Activated CD8-positive, alpha-beta T cell treated with anti-CD3 and anti-CD28 coated beads, Interleukin-2, amount 10 ng/mL, durations not matched to agents 7 days and 5 days (primary cell): ENCODE results near the gene LRMDA. TPM values are rescaled to one million over a fixed set of nuclear protein-coding genes. Genes with fewer than 3 reads are reported as not detected.

Source experiments
- ATAC-seq: fragments of 150-1000 bp; cut with Tn5 transposase; one replicate; pipeline ENCODE4 v1.10.0; 2021; ENCODE audit warnings: moderate library complexity
- CTCF ChIA-PET: fragments of 350-600 bp; sonication (Branson Sonifier 250); formaldehyde crosslinking; loops from one replicate; lab custom pipeline; 2021; ENCODE audit warnings: antibody characterized with exemption; lab: Charles Lee
- POLR2A ChIA-PET: fragments of 350-600 bp; sonication (Branson Sonifier 250); formaldehyde crosslinking; loops from one replicate; lab custom pipeline; 2021; ENCODE audit warnings: antibody characterized with exemption; lab: Charles Lee
- DNase-seq: peaks from one replicate; pipeline ENCODE4 v3.0.0-alpha.2; 2020
- H3K27ac Mint-ChIP-seq: one replicate; pipeline ENCODE4 v1.8.0; 2021; ENCODE audit warnings: mild to moderate bottlenecking, mixed read lengths
- H3K27me3 Mint-ChIP-seq: one replicate; pipeline ENCODE4 v1.8.0; 2021; ENCODE audit warnings: low read depth, mixed read lengths
- H3K36me3 Mint-ChIP-seq: one replicate; pipeline ENCODE4 v1.8.0; 2021; ENCODE audit warnings: low read depth, mixed read lengths
- H3K4me1 Mint-ChIP-seq: one replicate; pipeline ENCODE4 v1.8.0; 2021; ENCODE audit warnings: low read depth, mixed read lengths
- H3K4me3 Mint-ChIP-seq: one replicate; pipeline ENCODE4 v1.8.0; 2021; ENCODE audit warnings: mild to moderate bottlenecking, mixed read lengths
- H3K9me3 Mint-ChIP-seq: one replicate; pipeline ENCODE4 v1.8.0; 2022; ENCODE audit warnings: mixed read lengths; ENCODE audit not compliant: insufficient read depth
- total RNA-seq, 2 experiments: library from RNA; stranded (reverse); gene quantifications; one replicate each; pipeline ENCODE4 v1.2.3, GENCODE V29; 2021

The LRMDA gene
- total RNA-seq, 2 experiments from 2014 or later = not detected

DNA sequence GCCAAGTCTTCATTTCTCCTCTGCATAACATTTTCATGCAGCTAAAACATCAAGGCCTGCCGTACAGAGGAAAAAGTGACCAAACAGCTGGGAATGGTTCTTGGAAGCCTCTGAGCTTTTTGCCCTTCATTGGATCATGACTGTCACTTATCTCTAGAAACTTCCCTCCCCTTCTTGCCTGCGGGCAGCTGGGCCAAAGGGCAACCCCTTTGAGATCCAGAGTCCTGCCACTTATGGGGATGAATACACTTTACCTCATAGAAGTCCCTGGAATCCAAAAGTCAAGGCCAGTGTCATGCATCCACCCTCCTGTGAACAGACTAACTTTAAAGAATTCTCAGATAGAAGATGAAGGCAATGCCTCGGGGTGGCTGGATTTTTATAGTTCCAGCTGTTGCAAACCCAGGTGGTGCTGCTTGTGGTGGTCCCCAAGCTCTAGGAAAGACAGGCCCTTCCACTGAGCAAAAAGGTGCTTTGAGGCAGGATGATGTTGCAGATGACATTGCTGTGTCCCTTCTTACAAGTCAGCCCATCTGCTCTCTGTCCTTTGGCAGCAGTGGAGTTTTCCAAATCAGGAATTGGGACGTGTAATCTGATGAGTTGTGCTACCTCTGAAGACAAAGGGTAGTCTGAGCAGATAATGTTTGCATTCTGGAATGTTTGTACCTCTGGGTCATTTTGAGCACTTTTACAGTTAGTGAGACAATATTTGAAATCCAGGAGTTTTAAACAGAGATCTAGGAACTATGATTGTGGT is 64.2 kb downstream of the LRMDA start:
- Mint-ChIP-seq H3K36me3 (no peaks in the 10 kb centered on the region), H3K27ac (no peak overlapping the region)
- POLR2A ChIA-PET = no interaction called here

DNA sequence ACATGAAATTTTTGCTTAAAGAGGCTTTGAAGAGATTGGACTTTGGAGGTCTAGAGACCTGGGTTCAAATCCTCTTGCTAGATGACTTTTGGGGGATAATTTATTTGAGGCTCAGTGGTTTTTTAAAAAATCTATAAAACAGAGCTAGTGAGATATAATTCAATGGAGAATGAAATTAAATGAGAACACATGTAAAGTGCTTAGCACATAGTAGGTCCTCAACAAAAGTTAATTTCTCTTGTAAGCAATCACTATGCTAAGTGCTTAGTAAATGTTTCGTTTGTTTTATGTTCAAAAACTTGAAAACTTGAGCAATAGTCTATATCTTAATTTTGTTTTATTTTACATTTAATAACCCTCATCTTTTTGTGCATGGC is 64.8 kb downstream of the LRMDA start:
- H3K4me3 Mint-ChIP-seq = no peak overlapping the region
- H3K27ac Mint-ChIP-seq = no peak overlapping the region
- H3K27me3 Mint-ChIP-seq = no peaks in the 10 kb centered on the region
- no peaks in the 10 kb centered on the region for H3K4me1 Mint-ChIP-seq
- ATAC-seq (no peak), DNase-seq (no peak)
- H3K36me3 Mint-ChIP-seq = no peaks in the 10 kb centered on the region
- ChIA-PET POLR2A (no interaction called here), CTCF (no interaction called here)
- no peaks in the 10 kb centered on the region for H3K9me3 Mint-ChIP-seq

More for the DNA sequence above, 64.2 kb downstream of the LRMDA start:
- Mint-ChIP-seq H3K4me1 (no peaks in the 10 kb centered on the region), H3K9me3 (no peaks in the 10 kb centered on the region), H3K27me3 (no peaks in the 10 kb centered on the region), H3K4me3 (no peak overlapping the region)
- DNase-seq (no peak), ATAC-seq (no peak)
- CTCF ChIA-PET = no interaction called here

DNA sequence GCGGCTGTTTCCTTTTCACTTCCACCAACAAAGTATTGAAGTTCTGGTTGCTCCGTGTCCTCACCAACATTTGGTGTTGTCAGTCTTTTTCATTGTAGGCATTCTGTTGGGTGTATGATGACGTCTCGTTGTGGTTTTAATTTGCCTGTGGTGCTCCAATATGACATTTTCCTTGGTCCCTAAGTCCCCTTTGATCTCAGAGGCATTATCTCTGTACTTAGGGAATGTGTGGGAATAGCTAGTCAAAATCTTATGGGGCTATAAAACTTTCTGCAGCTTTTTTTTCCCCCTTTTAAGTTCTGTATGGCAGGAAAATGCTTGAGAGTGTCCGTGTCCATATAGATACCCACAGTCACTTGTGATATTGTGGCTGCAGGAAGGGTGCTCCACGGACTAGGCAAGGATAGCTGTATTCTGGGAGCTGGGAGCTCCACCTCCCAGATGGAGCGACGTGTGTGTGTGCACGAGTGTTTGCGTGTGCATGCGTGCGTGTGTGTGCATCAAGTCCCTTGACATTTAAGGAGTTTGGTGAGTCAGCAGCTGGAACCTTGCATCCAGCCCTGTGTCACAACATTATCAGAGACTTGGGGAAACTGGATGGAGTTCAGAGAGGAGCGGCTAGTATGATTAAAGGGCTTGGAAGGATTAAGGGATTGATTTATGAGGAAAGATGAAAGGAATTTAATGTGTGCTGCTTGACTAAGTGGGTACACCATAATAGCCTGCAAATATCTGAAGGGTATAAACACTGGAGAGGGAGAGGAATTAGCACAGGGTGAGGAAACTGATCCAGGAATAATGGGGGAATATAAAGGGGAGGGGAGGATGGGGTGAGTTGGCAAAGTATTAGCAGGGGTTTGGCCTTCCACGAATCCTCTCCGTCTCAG is 66.8 kb downstream of the LRMDA start:
- Mint-ChIP-seq H3K9me3 (no peaks in the 10 kb centered on the region), H3K4me3 (no peak overlapping the region), H3K27ac (no peak overlapping the region), H3K27me3 (no peaks in the 10 kb centered on the region), H3K4me1 (no peaks in the 10 kb centered on the region), H3K36me3 (no peaks in the 10 kb centered on the region)
- DNase-seq = no peak
- no peak for ATAC-seq
- CTCF ChIA-PET = no interaction called here
- POLR2A ChIA-PET = no interaction called here

DNA sequence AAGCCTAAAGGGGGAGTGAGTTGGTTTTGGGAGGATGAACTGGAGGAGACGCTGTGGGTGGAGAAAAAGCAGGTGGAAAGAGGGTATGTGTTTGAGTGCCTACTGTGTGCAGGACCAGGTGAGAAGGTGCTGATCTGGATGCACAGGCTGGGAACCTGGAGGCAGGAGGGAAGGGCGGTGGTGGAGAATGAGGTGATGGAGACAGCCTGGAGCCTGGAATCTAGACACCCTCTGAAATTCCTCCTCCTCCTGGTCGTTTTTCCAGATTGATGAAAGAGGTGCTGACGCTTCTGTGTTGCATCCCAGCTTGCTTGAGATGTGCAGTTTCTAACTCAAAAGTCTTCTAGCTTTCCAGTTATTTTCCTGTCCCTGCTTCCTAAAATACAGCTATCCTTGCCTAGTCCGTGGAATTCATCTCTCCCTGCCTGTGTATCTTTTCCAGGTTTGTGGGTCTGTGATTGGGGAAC is 67.5 kb downstream of the LRMDA start:
- no peak for ATAC-seq
- ChIA-PET CTCF (no interaction called here), POLR2A (no interaction called here)
- H3K9me3 Mint-ChIP-seq = no peaks in the 10 kb centered on the region
- no peak overlapping the region for H3K27ac Mint-ChIP-seq
- no peak for DNase-seq
- no peaks in the 10 kb centered on the region for H3K36me3 Mint-ChIP-seq
- no peak overlapping the region for H3K4me3 Mint-ChIP-seq
- H3K27me3 Mint-ChIP-seq = no peaks in the 10 kb centered on the region
- no peaks in the 10 kb centered on the region for H3K4me1 Mint-ChIP-seq

DNA sequence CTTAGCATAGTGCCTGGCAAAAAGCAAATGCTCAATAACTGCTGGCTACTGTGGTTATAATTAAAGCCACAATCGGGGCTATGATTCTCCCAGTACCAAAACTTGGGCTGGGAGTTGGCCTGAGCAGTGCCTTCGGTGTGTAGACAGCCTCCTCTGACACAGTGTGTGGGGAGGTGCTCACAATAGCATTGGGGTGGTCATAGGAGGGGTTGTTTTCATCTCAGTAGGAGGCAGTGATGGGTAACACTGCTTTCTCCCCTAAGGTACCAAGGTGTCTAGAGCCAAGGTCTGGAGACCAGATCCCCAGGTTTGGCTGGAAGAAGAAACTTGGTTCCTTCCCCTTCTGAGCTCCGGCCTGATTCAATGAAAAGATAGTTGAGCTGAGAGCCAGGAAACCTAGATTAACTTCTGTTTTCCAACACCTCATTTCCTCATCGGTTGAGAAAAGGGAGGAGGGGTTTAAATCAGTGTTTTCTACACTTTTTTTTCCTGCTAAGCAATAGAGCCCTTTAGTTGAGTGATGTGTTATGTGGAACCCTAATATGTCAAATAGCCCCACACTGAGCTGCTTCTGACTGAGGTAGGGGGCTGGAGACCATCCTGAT is 68.2 kb downstream of the LRMDA start:
- POLR2A ChIA-PET = no interaction called here
- no peak for ATAC-seq
- CTCF ChIA-PET = no interaction called here

DNA sequence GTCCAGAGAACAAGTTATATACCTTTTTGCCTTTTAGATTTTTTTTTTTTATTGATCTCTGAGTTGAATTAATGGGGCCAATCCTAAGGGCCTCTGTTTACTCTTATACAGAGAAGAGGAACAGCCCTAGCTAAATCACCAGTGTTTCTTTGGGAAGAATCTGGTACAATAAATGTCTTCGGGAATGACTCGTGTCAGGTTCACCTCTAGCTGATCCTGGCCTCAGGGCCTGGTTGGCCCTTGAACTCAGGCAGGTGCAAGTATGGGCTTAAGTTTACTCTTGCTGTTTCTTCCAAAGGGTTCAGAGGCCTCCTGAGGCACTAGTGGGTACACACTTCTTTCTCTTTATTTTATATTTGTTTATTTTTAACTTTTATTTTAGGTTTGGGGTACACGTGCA is 71.0 kb downstream of the LRMDA start:
- CTCF ChIA-PET = no interaction called here
- Mint-ChIP-seq H3K9me3 (no peaks in the 10 kb centered on the region), H3K4me1 (no peaks in the 10 kb centered on the region), H3K36me3 (no peaks in the 10 kb centered on the region), H3K27me3 (peaks cover 2% of the 10 kb centered on the region), H3K4me3 (no peak overlapping the region), H3K27ac (no peak overlapping the region)
- POLR2A ChIA-PET = no interaction called here
- ATAC-seq (no peak), DNase-seq (no peak)

More for the DNA sequence above, 68.2 kb downstream of the LRMDA start:
- DNase-seq = no peak
- H3K9me3 Mint-ChIP-seq = no peaks in the 10 kb centered on the region
- no peak overlapping the region for H3K27ac Mint-ChIP-seq
- no peak overlapping the region for H3K4me3 Mint-ChIP-seq
- H3K4me1 Mint-ChIP-seq = no peaks in the 10 kb centered on the region
- peaks cover 2% of the 10 kb centered on the region for H3K27me3 Mint-ChIP-seq
- H3K36me3 Mint-ChIP-seq = no peaks in the 10 kb centered on the region

DNA sequence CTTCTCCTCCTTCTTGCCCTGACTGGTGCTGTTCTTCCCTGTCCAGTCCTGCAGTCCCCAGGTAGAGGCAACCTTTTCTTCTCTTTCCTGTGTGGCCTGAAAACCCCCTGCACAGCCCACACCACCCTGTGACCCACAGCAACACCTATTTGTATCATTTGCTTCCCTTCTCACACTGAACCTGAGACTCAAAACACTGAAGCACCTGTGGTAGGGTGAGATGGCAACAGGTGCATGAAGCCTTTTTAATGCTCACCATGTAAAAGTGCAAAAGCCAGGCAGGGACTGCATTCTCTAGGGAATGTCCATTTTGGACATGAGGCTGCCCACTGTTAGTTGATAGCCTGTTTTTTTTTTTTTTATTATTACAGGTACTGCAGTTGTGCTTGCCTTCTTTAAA is 71.4 kb downstream of the LRMDA start:
- H3K36me3 Mint-ChIP-seq = no peaks in the 10 kb centered on the region
- no peaks in the 10 kb centered on the region for H3K9me3 Mint-ChIP-seq
- H3K4me3 Mint-ChIP-seq = no peak overlapping the region
- CTCF ChIA-PET = no interaction called here
- ATAC-seq = no peak
- DNase-seq = no peak
- peaks cover 2% of the 10 kb centered on the region for H3K27me3 Mint-ChIP-seq
- no peak overlapping the region for H3K27ac Mint-ChIP-seq
- POLR2A ChIA-PET = no interaction called here
- no peaks in the 10 kb centered on the region for H3K4me1 Mint-ChIP-seq

DNA sequence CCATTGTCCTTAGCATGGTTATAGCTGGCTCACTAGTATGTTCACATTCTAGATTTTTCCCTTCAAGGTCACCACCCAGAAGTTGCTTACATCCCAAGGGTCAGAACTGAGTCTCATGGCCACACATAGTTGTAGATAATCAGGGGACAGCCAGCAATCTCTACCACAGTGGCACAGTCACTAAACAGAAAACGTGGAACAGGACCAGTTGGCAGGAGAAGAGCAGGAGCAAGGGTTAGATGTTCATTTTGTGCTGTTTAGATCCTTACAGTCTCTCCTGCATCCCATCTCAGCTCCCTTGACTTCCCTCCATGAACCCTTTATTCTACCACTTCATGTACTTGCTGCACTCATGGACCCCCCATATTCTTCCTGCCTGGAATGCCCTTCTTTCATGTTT is 73.9 kb downstream of the LRMDA start:
- ATAC-seq (no peak), DNase-seq (no peak)
- Mint-ChIP-seq H3K9me3 (no peaks in the 10 kb centered on the region), H3K4me1 (peaks cover 2% of the 10 kb centered on the region), H3K27me3 (peaks cover 2% of the 10 kb centered on the region), H3K4me3 (no peak overlapping the region), H3K27ac (no peak overlapping the region), H3K36me3 (no peaks in the 10 kb centered on the region)
- ChIA-PET CTCF (no interaction called here), POLR2A (no interaction called here)

DNA sequence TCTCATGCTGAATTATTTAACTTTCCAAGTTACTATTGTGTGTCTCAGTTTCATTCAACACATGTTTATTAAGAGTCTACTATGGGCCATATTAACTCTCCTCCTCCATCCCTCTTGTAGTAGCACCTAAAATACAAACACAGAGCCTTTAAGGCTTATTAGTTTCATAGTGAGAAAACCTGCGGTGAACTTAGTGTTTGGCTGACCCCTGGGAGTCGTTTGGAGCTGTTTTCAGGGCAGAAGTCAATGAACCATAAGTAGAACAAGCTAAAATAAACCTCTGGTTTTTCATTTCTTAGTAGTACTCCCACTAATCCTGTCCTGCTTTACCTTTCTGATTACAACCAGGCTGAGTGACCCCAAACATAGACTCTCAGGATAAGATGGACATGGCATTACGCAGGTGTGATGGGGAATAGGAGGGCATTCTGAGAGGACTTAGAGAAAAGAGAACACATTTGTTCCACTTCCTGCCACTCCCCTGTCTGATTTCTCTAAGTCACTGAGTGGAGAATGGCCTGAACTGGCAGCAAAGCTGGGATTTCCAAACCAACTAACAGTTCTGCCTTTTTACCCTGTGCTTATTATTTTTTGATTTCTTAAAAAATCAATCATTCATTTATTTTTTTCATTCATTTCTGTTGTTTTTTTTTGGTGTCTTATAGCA is 74.5 kb downstream of the LRMDA start:
- peaks cover 2% of the 10 kb centered on the region for H3K4me1 Mint-ChIP-seq
- no peak overlapping the region for H3K4me3 Mint-ChIP-seq
- CTCF ChIA-PET = no interaction called here
- H3K36me3 Mint-ChIP-seq = no peaks in the 10 kb centered on the region
- POLR2A ChIA-PET = no interaction called here
- peaks cover 2% of the 10 kb centered on the region for H3K27me3 Mint-ChIP-seq
- DNase-seq (no peak), ATAC-seq (no peak)
- no peaks in the 10 kb centered on the region for H3K9me3 Mint-ChIP-seq
- H3K27ac Mint-ChIP-seq = no peak overlapping the region

DNA sequence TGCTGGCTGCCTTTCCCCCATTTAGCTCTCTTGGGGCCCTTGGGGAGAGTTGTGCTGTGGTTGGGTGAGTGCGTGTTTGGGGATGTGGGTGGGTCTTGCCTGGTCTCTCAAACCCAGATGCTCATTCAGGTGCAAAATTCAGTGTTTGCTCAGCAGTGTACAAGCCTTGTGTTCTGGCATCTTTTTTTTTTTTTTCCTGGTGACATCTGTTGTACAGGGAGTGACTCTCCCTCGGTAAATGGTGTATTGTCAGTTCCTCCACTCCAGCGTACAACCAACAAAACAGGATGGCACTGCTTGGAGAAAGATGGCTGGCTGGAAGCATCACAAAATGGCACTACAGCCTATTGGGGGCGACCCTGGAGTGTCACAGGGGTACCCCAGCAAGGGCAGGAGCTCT is 75.5 kb downstream of the LRMDA start:
- ChIA-PET CTCF (no interaction called here), POLR2A (no interaction called here)
- peaks cover 2% of the 10 kb centered on the region for H3K27me3 Mint-ChIP-seq
- H3K36me3 Mint-ChIP-seq = no peaks in the 10 kb centered on the region
- H3K4me3 Mint-ChIP-seq = no peak overlapping the region
- no peak for DNase-seq
- peaks cover 2% of the 10 kb centered on the region for H3K4me1 Mint-ChIP-seq
- ATAC-seq = no peak
- H3K9me3 Mint-ChIP-seq = no peaks in the 10 kb centered on the region
- no peak overlapping the region for H3K27ac Mint-ChIP-seq

DNA sequence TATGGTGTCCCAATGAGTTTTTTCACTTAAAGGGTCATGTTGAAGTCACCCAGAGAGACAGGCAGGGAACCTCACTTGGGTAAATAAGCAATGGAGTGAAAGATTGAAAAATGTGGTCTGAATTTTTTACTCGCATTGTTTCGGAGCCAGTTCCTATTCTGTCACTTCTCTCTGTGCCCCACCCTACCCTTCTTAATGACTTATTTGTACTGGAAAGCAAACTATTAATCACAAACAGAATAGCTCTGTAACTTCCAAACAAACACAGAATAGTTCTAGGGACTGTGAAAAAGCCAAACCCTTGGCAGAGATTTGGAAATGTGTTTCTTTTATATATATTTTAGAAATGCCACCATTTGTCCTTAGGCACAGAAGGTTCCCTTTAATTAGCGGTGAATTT is 76.0 kb downstream of the LRMDA start:
- ATAC-seq = no peak
- POLR2A ChIA-PET = no interaction called here
- Mint-ChIP-seq H3K4me3 (no peak overlapping the region), H3K27ac (no peak overlapping the region), H3K36me3 (no peaks in the 10 kb centered on the region), H3K27me3 (peaks cover 3% of the 10 kb centered on the region), H3K4me1 (peaks cover 2% of the 10 kb centered on the region), H3K9me3 (no peaks in the 10 kb centered on the region)
- DNase-seq = no peak
- CTCF ChIA-PET = no interaction called here
